Measurements from ENCODE around the gene DSC3.

DNA sequence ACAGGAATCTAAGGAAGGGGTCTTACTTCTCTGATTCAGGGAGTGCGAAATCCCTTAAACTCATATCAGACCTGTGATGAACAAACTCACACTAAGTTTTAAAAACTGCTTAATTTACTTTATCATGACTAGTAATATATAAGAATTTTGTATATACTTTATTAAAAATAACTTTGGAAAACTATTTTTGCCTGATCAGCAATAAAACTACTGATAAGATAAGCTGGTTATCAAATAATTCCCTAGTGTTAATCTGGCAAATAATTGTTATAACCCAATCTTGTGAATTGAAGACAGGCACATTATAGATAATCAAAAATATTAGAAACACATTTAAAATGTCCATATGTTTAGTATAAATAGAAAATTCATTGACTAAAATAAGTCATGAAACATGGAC is 23.7 kb upstream of the DSC3 start:
- TF ChIP-seq, protein P1, sequence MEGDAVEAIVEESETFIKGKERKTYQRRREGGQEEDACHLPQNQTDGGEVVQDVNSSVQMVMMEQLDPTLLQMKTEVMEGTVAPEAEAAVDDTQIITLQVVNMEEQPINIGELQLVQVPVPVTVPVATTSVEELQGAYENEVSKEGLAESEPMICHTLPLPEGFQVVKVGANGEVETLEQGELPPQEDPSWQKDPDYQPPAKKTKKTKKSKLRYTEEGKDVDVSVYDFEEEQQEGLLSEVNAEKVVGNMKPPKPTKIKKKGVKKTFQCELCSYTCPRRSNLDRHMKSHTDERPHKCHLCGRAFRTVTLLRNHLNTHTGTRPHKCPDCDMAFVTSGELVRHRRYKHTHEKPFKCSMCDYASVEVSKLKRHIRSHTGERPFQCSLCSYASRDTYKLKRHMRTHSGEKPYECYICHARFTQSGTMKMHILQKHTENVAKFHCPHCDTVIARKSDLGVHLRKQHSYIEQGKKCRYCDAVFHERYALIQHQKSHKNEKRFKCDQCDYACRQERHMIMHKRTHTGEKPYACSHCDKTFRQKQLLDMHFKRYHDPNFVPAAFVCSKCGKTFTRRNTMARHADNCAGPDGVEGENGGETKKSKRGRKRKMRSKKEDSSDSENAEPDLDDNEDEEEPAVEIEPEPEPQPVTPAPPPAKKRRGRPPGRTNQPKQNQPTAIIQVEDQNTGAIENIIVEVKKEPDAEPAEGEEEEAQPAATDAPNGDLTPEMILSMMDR (IDR thresholded peaks at IDR 0.05; ENCODE audit: borderline replicate concordance, extremely low read depth, low read length, poor library complexity, severe bottlenecking), result no peak
- no peak for TF ChIP-seq EZH2 (IDR thresholded peaks at IDR 0.05; ENCODE audit: borderline replicate concordance, low read depth, low read length, severe bottlenecking)

Measured in DND-41 (cell line).